ENCODE measurements around the gene USP49.

USP49 gene

DNA sequence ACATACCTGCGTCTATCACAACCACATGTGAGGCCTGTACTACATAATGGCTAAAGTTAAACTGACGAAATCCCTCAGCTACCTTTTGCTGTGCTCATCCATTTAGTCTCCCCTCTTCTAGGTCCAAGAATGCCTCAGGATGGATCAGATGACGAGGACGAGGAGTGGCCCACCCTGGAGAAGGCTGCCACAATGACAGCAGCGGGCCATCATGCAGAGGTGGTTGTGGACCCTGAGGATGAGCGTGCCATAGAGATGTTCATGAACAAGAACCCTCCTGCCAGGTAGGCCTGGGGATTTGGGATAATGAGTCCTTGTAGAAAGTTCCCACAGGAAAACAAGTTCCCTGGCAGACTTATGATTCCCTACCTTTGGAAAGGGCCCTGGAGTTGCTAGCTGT, 32.1 kb upstream of the USP49 start:
- no peak for DNase-seq

DNA sequence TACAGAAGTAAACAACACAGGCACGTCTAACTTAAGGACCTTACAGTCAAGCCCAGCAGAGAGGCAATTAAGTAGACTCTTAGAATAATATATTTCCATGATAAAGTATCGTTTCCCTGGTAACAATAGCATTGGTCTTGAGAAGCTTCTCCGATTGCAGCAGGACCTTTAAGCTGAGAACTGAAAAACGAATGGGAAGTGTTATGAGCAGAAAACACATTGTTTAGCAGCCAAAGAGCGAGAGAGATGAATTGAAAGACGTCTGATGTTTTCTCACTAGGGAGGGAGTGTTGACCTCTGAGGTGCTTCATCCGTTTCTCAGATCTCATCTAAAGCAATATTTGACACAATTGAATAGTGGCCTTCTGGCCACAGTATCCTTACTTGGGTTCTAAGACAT, 27.0 kb upstream of the USP49 start:
- DNase-seq = no peak

DNA sequence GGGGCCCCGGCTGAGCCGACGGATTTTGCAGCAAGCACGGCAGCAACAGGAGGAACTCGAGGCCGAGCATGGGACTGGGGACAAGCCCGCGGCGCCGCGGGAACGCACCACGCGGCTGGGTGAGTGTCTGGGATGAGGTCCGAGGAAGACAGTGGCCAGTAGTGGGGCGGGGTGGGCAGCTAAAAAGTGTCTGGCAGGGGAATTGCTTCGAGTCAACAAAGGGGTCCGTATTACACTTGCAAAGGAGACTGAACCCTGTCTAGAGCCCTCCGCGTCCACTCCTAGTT, 26.5 kb upstream of the USP49 start:
- no peak for DNase-seq

DNA sequence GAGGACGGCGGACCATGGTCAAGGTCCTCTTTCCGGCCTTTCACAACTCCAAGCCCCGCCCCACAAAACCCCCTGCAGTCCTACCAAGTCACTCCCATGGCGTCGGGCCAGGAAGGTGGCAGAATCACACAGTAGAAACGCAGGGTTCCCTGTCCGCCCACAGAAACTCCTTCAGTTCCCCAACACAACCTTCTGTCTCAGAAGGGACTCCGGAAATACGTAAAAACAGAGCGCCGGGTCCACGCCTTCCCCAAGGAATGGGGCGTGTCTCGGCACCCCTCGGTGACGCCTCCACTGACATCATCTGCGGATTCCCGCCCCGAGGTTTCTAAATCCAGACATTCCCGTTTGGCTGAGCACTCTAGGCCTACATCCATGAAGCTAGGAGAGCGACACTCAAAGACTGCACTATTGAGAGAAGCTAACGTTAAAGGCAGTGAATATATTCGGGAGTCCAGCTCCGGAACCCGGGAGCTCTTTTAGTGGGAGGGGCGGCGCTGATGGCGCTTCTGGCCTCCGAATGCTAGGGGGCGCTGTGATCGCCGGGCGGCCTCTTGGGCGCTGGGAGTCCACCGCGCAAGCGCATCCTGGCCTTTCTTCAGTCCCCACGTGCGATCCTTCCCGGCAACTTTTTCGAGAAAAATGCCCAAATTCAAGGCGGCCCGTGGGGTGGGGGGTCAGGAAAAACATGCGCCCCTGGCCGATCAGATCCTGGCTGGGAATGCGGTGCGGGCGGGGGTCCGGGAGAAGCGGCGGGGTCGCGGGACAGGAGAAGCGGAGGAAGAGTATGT, 25.9 kb upstream of the USP49 start, which contains the start of the genes BYSL and MED20:
BYSL (plus strand) TSS at position 579 of the 791 bp plus-strand sequence; CDS start at position 643, 64 bp downstream.
MED20 (minus strand) TSS at position 219 of the 791 bp plus-strand sequence; CDS start at position 98, 121 bp downstream.
- DNase-seq = peak; percentile 98

DNA sequence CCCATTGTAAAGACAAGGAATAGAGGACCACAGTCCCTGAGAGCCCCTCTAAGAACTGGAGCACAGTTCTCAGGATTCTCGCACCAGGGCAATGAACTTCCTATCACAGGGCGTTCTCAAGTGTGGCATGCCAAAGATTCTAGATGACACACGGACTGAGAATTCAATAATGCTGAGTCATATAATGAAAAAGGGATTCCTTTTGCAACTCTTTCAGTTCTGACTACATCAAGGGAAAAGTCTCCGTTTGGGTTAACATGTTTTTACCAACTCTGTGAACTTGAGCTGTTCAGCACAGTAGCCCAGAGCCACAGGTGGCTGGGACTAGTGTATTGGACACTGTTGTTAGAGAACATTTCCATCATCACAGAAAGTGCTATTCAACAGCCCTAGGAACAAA, 22.4 kb upstream of the USP49 start:
- no peak for DNase-seq

DNA sequence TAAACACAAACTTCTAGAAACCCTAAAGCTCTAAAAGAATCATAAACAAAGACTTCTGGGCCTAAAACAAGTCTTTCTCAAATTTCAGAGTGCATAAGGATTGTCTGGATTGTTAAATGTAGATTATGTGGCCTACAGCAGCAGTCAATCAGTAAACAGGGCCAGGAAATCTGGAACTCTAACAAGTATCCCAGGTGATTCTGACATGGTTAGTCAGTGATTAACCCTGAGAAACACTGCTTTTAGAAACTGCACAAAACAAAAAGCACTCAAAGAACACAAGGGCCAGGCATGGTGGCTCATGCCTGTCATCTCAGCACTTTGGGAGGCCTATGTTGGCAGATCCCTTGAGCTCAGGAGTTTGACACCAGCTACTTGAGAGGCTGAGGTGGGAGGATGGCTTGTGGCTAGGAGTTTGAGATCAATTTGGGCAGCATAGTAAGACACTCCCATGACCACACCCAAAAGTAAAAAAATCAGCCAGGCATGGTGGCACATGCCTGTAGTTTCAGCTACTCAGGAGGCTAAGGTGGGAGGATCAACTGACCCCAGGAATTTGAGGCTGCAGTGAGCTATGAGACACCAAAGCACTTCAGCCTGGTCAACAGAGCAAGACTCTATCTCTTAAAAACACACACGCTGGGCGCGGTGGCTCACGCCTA, 19.8 kb upstream of the USP49 start:
- no peak for DNase-seq

DNA sequence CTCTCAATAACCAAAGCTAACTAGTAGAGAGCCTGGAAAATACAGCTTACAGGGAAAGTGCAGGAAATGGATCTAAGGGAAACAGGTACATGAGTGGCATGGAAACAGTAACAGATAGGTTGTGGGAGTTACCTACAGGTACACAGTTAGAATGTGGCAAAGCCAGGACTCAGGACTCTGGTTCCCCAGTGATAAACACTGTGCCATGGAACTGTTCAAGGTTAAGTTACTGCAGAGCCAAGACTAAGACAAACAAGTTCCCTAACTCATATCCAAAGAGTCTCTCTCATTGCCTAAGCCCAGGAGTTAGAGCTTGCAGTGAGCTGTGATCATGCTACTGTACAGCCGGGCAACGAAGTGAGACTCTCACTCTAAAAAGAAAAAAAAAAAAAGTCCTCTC, 19.2 kb upstream of the USP49 start:
- no peak for DNase-seq

DNA sequence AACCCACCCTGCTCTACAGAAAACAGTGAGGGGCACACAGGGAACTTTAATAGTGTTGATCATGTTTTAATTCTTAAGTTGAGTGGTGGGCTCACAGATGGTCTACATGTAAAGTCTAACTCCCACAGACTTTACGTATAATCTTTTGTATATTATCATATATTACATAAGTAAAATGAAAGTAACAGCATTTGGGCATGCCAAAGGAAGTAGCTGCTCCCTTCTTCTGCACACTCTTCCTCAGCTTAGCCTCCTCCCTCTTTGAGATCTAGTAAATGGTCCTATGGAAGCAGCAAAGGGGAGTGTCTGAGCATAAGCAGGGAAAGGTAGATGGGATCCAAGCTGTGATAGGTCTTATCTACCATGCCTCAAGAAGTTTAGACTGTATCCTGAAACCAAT, 14.6 kb upstream of the USP49 start:
- DNase-seq = no peak

DNA sequence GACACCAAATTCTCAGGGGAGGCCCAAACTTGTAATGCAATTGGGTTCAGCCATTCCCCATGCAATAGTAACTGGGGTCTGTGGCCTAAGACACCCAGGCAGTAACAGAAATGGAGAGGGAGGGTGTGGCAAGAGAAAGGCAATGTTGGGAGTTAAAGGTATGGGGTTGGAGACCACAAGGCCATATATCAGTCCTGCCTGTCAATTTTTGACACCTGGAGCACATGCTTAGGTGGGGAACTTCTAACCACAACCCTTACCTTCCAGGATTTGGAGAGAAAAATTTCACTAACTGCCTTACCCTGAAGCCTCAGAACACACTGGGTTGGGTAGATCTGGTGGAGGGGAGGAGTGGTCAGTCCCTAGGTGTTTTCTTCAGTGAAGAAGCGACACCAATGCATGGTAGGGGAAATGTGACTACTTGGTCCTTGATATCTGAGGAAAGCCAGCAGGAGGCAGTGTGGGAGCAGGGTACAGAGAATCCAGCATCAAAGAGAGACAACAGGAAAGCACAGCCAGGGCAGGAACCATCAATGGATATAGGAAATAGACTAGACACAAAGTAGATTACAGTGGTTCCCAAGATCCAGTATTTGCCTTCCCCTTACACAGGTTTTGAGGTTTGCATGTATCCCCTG, 6.8 kb upstream of the USP49 start:
- DNase-seq = peak; percentile 81

DNA sequence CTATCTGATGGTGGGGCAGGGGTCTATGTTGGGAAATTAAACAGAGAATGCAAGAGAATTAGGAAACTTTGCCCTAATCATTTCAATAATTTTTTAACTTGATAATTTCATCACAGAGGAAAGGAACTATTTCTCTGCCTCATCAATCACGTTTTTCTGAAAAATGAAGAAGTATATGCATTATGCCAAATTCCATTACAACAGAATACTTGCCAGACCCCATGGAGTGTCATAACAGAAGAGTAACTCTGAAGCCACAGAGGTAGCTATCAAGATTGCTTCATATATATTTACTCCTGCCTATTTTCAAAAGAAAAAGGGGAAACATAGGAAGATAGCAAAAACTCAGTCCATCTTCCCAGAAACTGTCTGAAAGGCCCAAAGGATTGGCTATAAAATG, 5.7 kb upstream of the USP49 start:
- no peak for DNase-seq

DNA sequence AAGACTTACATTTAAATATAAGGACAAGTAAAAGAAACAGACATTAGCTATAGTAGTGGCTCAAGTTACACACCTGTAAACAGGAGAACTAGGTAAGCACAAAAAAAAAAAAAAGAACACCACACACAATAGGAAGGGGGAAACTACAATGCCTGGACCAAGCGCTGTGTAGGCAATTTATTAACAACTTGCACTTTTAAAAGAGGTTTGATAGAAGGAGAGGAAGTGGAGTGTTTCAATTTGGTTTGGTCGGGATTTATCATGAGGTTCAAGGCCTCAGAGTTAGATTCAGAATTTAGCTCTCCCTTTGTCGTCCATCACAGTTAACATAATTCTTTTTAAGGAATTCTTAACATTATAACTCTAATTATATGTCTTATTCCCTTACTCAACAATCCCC, 1.1 kb upstream of the USP49 start:
- no peak for DNase-seq

DNA sequence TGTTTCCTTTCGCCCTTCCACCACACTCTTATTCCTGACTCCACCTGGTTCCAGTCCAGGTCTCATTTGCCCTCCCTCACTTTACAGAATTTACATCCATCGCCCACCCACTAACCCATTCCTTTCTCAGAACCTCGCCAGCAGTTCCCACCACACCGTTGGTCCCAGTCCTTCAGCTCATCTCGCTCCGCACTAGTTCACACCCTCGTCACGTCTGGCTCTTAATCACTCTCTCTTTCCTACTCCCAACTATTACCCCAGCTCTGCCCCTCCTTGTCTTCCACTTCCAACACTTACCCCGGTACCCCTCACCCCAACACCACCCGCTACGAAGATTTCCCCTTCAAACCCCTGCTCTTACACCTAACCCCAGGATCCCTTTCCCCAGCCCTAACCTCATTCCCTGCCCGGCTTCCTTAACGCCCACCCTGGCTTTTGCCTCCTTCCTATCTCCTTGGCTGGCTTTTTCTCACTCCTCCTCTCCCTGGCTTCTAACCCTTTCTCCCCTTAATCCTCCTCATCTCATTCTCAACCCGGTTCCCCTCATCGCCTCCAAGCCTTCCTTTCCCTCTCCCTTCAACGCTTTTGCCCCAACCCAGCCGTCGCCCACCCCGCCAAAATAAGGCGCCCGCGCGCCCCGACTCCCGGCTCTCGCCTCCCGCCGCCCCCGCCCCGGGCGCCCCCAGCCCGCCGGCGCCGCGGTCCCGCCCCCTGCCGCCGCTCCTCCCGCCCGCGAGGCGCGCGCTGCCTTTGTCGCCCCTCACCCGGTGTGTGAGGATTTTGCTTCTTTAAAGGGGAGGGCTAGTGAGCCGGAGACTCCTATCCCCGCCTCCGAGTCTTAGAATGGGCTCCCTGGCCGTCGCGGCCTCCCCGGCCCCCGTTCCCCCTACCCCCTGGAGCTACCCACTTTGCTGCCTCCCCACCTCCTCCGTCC, 542 bp downstream of the USP49 start:
- DNase-seq = no peak

DNA sequence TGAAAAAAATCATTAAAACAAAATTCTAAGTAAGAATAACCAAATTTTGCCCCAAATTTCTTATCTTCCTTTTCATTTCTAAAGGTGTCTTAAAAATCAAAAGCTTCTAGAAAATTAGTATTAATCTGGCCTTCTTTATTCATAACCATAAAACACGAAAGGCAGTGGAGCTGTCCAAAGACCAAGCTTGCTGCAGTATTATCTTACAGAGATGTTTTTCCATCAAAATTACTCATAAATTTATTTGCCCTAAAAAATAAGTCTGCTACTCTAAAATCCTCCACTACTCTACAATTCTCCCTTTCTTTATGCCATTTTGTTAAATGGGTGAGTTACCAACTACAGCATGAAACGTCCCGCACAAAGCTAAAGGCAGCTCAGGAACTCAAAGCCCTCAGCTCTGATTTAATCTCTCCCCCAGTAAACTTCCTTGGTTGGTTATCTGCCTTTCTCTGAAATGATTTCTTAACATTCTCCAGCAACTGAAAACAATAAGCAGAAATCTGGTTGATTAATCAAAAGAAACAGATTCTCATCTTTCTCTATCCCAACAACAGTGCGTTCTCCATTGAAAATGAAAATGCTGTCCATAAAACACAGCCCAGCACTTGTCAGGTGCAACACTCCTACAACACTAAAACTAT, 2.1 kb downstream of the USP49 start:
- DNase-seq = no peak

DNA sequence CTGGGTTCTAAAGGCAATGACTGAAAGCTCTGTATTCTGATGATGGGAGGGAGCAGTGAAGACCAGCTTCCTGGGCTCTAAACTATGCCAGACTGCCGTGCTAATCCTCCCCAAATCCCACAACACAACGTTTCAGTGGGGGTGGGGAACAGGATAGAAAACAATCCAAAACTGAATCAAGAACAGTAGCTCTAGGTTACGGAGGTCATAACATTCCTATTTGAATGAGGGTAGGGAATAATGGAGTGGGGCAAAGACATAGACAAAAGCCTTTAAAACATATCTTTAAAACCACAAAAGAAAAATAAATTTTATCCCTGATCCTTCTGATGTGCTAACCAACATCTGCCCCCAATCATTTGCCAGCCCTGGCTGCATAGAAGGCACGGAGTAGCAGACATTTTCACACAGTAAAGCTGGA, 7.8 kb downstream of the USP49 start:
- no peak for DNase-seq

DNA sequence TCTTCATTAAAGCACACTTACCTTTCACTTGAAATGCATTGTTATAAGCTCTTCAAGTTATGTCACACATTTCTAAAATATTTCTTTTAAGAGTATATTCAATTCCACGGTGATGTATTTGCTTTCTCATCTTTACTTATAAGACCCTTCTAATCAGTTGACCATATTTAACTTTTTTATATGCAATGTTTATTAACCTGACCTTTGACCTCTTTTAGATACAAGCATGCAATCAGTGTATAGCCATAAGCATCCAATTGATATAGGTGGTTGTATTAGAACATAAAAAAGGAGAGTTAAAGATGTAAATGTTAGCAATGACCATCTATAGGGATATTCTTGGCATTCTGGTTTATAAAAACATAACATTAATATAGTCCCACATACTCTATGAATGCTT, 9.2 kb downstream of the USP49 start:
- no peak for DNase-seq

DNA sequence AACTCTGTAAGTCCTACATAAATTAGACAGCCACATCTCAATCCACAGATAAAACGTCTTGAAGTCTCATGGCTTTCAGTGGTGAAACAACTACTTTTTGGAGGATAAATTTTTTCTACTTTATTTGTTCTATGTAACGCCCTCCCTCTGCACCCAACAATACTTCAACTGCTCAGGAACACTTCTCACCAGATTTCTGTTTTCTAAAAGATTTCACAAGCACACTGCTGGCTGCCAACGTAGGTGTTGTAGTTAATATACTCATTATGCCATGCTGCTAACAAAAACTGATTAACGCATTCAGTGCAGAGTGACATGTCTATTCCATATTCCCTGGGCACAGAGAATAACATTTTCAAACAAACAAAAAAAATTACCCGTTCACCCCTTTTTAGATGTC, 10.2 kb downstream of the USP49 start:
- DNase-seq = no peak

DNA sequence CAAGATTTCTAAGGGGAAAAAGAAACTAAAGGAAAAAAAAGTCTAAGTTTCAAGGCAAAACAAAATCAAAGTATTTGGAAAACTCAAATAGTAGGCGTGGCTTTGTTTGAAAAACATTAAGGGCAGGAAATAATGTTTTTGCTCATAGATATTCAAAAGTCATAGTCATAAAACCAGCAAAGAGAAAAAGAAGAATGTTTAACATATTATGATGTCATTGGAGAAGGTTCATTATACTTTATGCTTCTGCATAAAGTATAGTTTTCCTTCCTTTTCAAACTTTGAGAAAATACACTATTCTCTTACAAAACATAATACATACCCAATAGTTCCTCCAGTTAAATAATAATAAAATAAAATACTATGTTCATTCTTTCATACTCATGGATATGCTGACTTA, 13.7 kb downstream of the USP49 start:
- DNase-seq = no peak

DNA sequence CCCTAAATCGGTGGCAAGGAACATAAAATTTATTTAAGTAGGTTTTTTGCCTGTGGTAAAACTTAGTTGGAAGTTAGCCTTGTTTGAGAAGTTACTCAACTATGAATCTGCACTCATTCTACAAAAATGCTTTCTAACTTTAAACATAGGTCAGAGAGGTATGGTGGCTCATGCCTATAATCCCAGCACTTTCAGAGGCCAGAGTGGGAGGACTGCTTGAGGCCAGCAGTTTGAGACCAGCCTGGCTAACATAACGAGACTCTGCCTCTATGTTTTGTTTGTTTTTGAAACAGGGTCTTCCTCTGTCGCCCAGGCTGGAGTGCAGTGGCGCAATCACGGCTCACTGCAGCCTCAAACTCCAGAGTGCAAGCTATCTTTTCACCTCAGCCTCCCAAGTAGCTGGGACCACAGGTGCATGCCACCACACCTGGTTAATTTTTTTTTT, 16.2 kb downstream of the USP49 start:
- no peak for DNase-seq

DNA sequence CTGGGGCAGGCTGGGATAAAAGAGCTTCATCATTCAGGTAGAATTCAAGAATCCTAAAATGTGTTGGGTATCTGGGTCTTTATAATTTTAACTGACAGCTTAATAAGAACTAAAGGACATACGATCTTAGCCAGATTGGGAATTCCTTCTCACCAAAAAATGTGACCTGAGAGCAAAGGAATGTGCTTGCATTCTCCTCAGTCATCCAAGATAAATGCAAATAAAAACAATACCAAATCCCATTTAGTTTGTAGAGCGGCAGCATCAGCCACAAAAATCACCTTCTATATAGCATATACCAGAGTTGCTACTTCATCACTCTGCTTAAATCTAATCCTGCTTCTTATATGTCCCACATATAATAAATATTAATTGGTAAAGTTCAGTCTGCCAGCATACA, 16.9 kb downstream of the USP49 start:
- DNase-seq = no peak

DNA sequence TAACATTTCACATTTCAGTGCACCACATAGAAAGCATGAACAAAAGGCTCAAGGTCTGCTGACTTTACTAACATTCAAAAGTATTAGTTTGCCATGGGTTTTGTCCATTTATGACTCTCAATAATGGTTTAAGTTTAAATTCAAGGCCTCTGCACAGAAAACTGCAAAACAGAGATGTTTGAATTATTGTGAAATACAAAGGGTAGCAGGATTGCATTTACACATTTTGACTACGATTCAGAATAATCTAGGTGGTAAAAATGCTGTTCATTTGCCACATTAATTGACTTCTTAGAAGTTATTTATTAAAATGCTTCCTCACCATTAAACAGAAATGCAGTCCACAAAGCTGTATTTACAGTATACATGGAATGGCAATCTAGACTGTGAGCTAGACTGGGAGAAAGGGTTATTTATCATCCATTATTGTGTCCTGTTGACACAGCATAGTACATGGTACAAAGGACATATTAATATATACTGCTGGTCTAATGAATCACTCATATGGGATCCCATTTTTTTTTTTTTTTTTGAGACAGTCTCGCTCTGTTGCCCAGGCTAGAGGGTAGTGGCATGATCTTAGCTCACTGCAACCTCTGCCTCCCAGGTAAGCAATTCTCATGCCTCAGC, 18.0 kb downstream of the USP49 start:
- DNase-seq = no peak

DNA sequence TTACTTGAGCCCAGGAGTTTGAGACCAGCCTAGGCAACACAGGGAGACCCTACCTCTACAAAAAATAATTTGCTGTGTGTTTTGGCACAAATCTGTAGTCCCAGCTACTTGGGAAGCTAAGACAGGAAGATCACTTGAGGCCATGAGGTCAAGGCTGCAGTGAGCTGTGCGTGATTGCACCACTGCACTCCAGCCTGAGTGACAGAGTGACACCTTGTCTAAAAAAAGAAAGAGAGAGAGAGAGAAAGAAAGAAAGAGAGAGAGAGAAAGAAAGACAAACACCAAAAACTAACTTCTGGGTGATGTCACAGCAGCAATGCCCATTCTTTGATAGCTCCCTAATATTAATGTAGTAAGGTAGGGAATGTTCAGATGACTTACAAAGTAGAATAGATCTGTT, 20.4 kb downstream of the USP49 start:
- no peak for DNase-seq

DNA sequence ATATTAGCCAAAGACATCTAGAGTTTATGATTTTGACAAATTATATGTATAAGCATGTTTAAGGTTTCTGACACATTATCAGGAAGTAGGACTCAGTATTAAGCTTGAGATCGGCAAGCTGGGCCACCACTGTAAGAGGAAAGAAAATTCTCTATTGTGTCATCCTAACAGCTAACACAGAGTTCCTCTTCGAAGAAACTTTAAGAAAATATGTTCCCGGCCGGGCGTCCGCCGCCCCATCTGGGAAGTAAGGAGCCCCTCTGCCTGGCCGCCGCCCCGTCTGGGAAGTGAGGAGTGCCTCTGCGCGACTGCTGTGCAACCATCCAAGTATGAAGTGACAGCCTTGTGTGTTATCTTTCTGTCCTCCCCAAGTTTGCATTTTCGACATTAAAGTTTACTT, 23.0 kb downstream of the USP49 start:
- DNase-seq = no peak
